K562 (cell line): Measurements from ENCODE around the gene LRFN4. TPM values are rescaled to one million over a fixed set of nuclear protein-coding genes. Genes with fewer than 3 reads are reported as not detected.

Experiments used
- ARID4B ChIP-seq: sonication (generic); formaldehyde crosslinking; IDR thresholded peaks from 2 replicates; pipeline ENCODE4 v1.8.0; 2022; ENCODE audit warnings: mild to moderate bottlenecking, missing genetic modification reagents
- BCL6 ChIP-seq: fragments of 250-450 bp; sonication (Bioruptor Pico); IDR thresholded peaks from 2 replicates; pipeline ENCODE4 v1.4.0; 2020
- CTCFL ChIP-seq: IDR thresholded peaks from 2 replicates; pipeline ENCODE4 v1.6.1; 2011; ENCODE audit warnings: borderline replicate concordance, low read depth, mild to moderate bottlenecking, moderate library complexity, low read length; ENCODE audit not compliant: insufficient read depth, poor library complexity, severe bottlenecking
- EP400 ChIP-seq: fragments of 450-650 bp; IDR thresholded peaks from 2 replicates; pipeline ENCODE4 v1.6.1; 2017; ENCODE audit warnings: antibody characterized with exemption, mild to moderate bottlenecking, moderate library complexity
- GABPB1 ChIP-seq: sonication (generic); formaldehyde crosslinking; IDR thresholded peaks from 2 replicates; pipeline ENCODE4 v1.8.0; 2022; ENCODE audit warnings: mild to moderate bottlenecking, missing genetic modification reagents
- HBP1 ChIP-seq: fragments of 450-650 bp; formaldehyde crosslinking; IDR thresholded peaks from 2 replicates; pipeline ENCODE4 v1.4.0; 2022; ENCODE audit warnings: missing genetic modification characterization
- HEY1 ChIP-seq: fragments of 250-450 bp; sonication (Bioruptor Pico); IDR thresholded peaks from 2 replicates; pipeline ENCODE4 v1.5.0; 2020; ENCODE audit warnings: mild to moderate bottlenecking, moderate library complexity, borderline replicate concordance
- KLF10 ChIP-seq: fragments of 250-450 bp; sonication (Bioruptor Pico); IDR thresholded peaks from 2 replicates; pipeline ENCODE4 v1.6.1; 2021; ENCODE audit warnings: matching md5 sums
- MCM7 ChIP-seq, 2 experiments: fragments of 450-650 bp; IDR thresholded peaks; 2 replicates each; pipeline ENCODE4 v1.6.1; 2016 to 2018
- MXI1 ChIP-seq: IDR thresholded peaks from 2 replicates; pipeline ENCODE4 v1.6.1; 2011; ENCODE audit warnings: low read depth, mild to moderate bottlenecking, improper control_type of control experiment, low read length
- NCOA4 ChIP-seq: fragments of 450-650 bp; IDR thresholded peaks from 2 replicates; pipeline ENCODE4 v1.6.1; 2018; ENCODE audit warnings: mild to moderate bottlenecking; ENCODE audit not compliant: partially characterized antibody
- NFIX ChIP-seq: fragments of 250-450 bp; sonication (Bioruptor Pico); IDR thresholded peaks from 2 replicates; pipeline ENCODE4 v1.4.0; 2020; ENCODE audit warnings: low read depth, mild to moderate bottlenecking, moderate library complexity
- SAP30 ChIP-seq: fragments of 200-600 bp; sonication (generic); IDR thresholded peaks from 2 replicates; pipeline ENCODE4 v1.6.1; 2012; ENCODE audit warnings: borderline replicate concordance, low read depth, mild to moderate bottlenecking, moderate library complexity, low read length, control low read depth, inconsistent platforms; ENCODE audit not compliant: insufficient read depth, poor library complexity, severe bottlenecking
- SMARCB1 ChIP-seq: IDR thresholded peaks from 2 replicates; pipeline ENCODE4 v1.6.1; 2011; ENCODE audit warnings: improper control_type of control experiment, low read depth; ENCODE audit not compliant: insufficient read length
- ZBTB26 ChIP-seq: fragments of 450-650 bp; formaldehyde crosslinking; IDR thresholded peaks from 2 replicates; pipeline ENCODE4 v1.4.0; 2022; ENCODE audit warnings: missing genetic modification characterization
- ZNF133 ChIP-seq: fragments of 250-450 bp; sonication (Bioruptor Pico); IDR thresholded peaks from 2 replicates; pipeline ENCODE4 v1.4.0; 2020; ENCODE audit warnings: mild to moderate bottlenecking
- ZNF24 ChIP-seq: fragments of 450-650 bp; IDR thresholded peaks from 2 replicates; pipeline ENCODE4 v1.6.1; 2016
- ZNF41 ChIP-seq: fragments of 250-450 bp; sonication (Bioruptor Pico); conservative IDR thresholded peaks from 2 replicates; pipeline ENCODE4 v1.4.0; 2020; ENCODE audit warnings: mild to moderate bottlenecking
- ZNF583 ChIP-seq: fragments of 250-450 bp; sonication (Bioruptor Pico); IDR thresholded peaks from 2 replicates; pipeline ENCODE4 v1.4.0; 2020
- polyA plus RNA-seq, 8 experiments: library from polyadenylated mRNA; depleted of rRNA in 4 of 8; stranded (reverse) in 5 of 8; unstranded in 3 of 8; fragments of >200 nt; fragmentation: Nextera tagmentation in 2 of 8; fragmentation: Illumina TruSeq in 1 of 8; extraction: Ambion mirVana in 2 of 8; extraction: Trizol in 1 of 8; gene quantifications; 2 replicates each; pipeline versions ENCODE4 v1.2.1 to v1.2.3, GENCODE V29; 2011 to 2014; ENCODE audit warnings: inconsistent platforms in 1 of 8, missing spikeins in 1 of 8
- total RNA-seq, 7 experiments: library from RNA; depleted of rRNA in 6 of 7; stranded (reverse); fragments of >200 nt in 6 of 7; fragmentation: Illumina TruSeq in 2 of 7; extraction: Trizol in 2 of 7; gene quantifications; 2 replicates each; pipeline versions ENCODE4 v1.2.1 to v1.2.3, GENCODE V29; 2011 to 2021; ENCODE audit warnings: low replicate concordance in 1 of 7

Gene LRFN4
- total and polyA plus RNA-seq, 9 of the 15 experiments (the other 6 are each of a cell fraction or from before 2014, with no cell fraction given): 0.10 to 60.1 (median 6.7) TPM

- TF ChIP-seq SAP30 (no peak), NCOA4 (no peak), MXI1 (peak; percentile 24; the same call in 1 of the 2 replicates), ARID4B (CRISPR knock-in tag) (no peak), ZNF133 (CRISPR knock-in tag) (no peak), CTCFL (peak; percentile 63), KLF10 (no peak), ZNF24 (no peak), ZNF583 (CRISPR knock-in tag) (no peak), HEY1 (CRISPR knock-in tag) (no peak), NFIX (no peak), ZNF41 (CRISPR knock-in tag) (no peak), BCL6 (CRISPR knock-in tag) (no peak), MCM7 (IDR thresholded peaks at IDR 0.05) (no peak), EP400 (no peak), HBP1 (CRISPR knock-in tag) (no peak), SMARCB1 (no peak), GABPB1 (peak; percentile 41; the same call in 1 of the 2 replicates), ZBTB26 (CRISPR knock-in tag) (no peak)
Measured at GRCh38 chr11:66868726-66869566, 12.1 kb downstream of the LRFN4 start (continued).
